NCI-H510A treated with DMSO at 0.1 percent for 48 hours (cell line): Measurements from ENCODE around the gene L3MBTL4.

ENCODE experiments used
- DNase-seq: peaks from one replicate; lab custom pipeline; 2025; lab: John Stamatoyannopoulos, UW

The L3MBTL4 gene

DNA sequence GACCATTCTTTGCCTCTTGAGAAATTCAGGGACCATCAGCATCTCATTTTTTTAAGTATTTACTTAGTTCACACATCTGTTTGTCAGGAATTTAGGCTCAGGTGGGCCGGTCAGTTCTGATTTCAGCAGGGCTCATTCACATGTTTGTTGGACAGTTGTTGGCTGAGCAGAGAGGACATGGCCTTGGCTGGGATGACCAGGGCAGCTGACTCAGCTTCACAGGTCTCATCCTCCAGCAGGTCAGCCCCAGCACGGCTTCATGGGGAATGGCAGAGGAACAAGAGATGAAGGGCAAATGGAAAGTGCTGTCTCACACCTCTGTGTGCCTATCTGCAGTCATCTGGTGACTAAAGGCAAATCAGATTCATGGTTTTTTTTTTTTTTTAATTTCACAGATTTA, 383.3 kb downstream of the L3MBTL4 start:
- DNase-seq = no peak

DNA sequence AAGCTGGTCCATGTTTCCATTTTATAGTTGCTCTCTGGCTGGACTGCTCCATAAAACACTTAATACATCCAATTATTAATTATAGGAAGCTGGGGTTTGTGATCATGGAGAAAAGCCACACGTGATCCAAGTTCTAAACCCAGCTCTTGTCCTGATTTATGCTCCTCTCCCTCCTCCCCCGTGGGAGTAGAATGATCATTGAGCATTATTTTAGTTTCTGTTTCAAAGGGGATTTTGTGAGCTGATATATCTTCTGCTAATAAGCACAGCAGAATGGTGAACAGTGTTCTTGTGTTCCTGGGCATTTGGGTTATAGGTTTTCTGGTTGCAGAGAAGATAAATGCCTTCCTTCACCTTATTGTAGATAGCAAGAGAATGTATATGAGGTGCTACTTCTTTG, 383.7 kb downstream of the L3MBTL4 start:
- DNase-seq = no peak

DNA sequence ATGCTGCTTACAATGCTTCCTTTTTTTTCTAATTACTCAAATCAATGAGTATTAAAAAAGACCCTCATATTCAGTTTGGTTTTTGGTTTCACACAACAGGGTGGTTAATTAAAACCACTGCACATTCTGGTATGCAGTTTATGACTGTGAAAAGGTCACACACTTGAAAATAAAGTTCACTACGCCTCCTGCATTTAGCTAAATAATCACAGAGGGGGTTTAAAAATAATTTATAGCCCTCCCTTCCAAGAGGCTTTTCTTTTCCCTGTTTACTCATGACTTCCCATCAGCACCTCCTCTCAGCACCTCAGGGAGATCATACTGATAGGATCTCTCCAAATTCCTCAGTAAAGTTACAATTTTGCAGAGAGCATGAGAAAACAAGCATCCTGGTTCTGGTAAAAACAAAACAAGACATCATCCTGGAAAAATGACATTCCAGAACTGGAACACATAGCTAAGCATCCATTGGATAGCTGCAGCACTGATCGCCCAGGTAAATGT, 389.9 kb downstream of the L3MBTL4 start:
- no peak for DNase-seq

DNA sequence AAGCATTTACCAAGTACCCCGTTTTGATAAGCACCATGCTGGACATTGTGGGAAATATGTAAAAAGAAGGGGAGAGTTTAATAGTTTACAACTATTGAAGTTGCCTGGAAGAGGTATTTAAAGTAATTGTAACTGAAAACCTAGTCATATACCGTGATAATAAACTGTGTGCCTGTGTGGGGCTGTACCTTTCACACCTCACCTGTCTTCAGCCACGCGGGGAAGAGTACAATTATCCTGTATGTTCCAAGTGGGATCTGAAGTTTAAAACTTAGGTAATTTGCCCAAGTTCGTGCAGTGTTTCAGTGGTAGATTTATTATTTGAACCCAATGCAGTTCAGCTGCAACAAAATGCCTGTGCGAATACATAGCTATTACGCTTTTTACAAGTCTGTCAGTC, 391.2 kb downstream of the L3MBTL4 start:
- DNase-seq = no peak

DNA sequence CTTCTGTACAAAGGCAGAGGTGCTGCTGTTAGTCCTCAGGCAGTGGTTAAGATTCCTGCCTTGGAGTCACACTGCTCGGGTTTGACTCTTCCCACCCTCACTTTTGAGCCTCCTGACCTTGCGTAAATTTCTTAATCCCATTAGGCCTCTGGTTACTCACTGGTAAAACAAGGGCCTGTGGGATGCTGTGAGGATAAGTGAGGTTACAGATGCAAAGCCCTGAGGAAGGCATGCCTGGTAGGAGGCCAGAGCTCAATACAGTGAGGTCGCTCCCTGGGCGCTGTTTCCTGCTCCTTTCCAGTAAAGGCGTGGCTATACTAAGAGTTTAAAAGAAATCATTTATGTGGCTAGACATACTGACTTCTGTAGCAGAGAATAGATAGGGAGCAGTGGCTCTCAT, 391.9 kb downstream of the L3MBTL4 start:
- no peak for DNase-seq

DNA sequence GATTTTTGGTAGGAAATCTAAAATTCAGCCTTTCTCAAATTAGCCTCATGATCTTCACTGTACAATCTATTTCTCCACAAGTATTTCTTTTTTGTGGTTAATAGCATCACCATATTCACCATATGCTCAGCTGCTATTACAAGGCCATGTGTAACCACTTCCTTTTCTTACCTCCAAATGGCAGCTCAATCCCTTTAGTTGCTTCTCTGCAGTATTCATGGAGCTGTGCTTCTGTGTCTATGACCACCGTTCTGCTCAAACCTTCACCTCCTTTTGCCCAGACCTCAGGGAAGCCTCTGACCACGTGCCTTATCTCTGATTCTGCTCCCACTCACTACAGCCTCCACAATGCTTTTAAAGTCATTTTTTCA, 392.7 kb downstream of the L3MBTL4 start:
- DNase-seq = no peak

DNA sequence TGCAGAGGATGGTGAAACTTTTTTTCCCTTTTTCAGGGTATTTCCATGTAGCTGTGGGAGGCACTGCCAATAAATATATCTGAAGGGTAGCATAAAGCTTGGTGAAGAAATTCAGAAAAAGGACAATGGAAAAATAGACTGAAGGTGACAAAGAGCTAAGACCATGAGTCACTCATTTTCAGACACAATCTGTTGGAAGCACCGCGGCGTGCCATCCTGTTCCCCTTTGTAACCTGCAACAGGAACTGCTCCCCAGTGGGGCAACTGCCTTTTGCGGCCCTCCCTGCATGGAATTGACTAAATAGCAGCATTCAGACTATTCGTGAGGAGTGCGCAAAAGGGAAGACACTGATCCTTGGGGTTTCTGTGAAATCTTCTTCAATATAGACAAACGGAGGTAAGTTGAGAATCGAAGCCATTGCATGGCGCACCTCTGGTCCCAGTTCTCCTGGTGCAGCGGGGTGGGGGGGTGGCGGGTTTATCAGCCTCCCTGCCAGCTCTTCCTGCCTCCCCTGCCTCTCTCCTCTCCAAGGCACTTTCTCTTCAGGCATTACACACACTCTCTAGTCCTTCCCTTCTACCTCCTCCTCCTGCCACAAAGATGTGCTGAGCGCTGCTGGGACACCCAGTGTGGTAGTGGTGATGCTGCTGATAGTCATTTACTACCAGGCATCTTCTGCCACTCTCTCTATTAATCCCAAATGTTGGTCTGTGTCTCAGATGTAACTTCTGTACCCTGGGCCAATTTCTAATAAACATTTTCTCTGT, 393.2 kb downstream of the L3MBTL4 start:
- DNase-seq = no peak

DNA sequence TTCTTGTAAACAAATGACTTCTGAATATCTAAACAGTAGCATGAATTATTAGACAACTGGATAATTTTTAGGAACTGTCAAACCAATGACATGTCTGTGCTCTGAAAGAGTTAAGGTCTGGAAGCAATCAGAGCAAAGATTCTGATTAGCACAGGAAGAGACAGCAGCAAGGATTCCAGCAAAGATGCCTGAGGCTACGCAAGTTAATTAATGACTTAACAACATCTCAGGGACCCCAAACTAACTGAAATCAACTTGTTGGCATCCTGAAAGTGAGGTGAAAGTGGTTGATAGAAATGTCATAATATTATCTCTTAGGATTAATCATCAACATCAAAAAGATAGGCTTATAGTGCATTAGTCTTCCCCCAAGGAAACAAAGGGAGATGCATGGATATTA, 396.0 kb downstream of the L3MBTL4 start:
- no peak for DNase-seq

DNA sequence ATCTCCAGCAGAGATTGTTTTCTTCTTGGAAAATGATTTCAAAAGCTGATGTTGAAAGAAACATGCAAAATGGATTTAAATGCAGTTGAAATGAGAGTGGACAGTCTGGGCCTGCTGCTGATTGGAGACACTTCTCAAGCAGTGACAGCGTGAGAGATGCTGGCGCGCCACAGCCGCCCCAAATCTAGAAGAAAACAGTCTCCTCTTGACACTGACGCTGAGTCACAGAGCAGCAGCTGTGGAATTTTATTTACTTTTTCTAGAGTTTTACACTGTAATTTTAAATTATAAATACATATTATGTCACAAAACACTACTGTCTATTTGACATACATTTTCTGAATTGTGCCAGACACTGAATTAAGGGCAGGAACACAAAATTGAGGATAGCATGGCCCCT, 397.5 kb downstream of the L3MBTL4 start:
- no peak for DNase-seq

DNA sequence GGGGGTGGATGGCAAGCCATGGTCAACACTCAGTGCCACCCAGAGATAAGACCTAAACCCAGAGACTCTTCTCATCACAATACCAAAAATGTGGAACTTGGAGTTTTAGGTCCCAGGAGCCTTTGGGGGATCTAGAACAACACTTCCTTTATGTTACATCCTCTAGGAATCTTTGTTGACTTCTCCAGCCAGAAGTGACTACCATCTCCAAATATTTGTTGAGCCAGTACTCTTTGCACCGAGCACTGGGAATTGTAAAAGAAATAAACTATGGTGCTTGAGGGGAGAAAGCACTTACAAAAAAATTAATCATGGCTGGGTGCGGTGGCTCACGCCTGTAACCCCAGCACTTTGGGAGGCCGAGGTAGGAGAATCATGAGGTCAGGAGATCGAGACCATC, 399.3 kb downstream of the L3MBTL4 start:
- no peak for DNase-seq

DNA sequence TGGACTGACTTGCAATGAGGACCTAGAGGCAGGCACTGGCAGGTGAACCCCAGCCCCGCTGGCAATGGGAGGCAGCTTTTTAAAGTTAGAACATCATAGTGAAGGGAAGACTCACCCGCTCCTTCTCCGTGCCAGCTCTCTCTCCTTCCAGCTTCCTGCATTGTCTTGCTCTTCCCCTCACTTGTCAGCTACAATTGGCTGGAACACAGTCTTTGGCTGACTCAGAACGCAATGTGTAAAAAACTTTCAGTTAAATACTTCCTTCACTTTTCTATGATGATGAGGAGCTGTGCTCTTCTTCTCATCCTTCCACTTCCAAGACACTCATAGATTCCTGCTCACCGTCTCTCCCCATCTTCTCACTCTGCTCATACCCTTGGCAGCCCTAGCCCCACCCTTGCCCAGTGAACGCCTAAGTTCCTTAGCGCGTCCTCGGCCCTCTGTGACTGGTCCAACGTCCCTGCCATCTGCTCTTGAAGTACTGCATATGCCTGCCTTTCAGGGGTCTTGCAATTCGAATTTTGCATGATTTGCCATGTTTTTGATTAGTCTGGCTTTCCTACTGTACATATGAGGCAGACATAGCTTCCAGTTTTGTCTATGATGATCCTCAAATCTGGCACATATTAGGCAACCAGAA, 401.4 kb downstream of the L3MBTL4 start:
- DNase-seq = no peak

DNA sequence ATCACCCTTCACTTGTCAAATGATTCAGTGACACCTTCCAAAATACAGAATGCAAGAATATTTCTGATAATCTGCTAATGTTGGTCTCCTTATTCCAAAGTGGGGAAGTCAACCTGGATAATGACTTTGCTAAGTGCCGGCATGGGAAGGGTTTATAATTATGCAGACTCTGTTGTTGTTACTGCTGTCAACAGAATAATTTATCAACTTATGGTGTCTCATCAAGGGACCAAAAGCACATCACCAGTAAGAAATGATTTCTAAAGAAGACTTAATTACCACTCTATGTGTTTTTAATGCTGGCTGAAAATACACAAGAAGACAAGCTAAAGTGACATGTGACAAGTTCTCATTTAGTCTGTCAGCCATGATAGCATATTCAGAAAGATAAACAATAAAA, 403.8 kb downstream of the L3MBTL4 start:
- no peak for DNase-seq

DNA sequence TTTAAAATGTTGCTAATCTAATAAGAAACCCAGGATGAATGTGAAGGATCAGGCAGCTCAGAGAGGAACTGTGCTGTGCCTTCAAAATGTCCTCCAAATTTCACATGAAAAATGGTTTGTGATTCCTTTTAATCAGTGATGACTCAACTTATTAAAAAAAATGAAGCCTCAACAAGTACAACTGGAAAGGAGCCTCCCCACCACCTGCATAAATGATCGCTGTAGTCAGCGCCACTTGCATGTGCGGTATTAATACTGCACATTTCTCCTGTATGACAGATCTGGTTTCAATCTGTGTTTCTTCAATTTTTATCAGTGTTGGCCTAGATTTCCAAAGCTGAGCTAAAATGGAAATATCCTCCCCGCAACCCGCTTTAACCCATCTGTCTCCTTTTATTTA, 404.4 kb downstream of the L3MBTL4 start:
- no peak for DNase-seq

DNA sequence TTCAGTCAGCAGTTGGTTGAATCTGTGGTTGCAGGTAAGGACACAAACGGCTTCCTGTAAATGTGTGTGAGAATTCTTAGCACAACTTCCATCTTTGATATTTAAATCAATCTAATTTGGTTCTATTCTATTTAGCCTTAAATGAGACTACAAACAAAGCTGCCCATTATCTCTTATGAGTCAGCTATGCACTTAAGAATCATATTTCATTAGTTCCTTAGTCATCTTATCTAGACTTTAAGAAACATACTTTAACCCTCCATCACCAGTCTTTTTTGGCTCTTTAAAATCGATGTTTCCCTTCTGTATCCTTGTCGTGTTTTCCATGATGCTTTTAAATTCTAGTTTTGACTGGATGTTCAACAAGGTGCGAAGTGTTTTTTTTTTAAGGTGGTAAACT, 405.0 kb downstream of the L3MBTL4 start:
- DNase-seq = no peak

DNA sequence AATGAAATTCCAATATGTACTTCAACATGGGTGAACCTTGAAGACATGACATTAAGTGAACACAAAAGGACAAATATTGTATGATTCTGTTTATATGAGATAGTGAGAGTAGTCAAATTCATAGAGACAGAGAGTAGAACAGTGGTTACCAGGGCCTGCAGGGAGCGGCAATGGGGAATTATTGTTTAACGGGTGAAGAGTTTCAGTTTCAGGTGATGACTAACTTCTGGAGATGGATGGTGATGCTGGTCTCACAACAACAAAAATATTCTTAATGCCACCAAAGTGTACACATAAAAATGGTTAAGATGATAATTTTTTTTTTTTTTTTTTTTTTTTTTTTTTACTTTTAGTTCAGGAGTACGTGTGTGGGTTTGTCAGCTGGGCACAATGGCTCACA, 410.0 kb downstream of the L3MBTL4 start:
- no peak for DNase-seq

DNA sequence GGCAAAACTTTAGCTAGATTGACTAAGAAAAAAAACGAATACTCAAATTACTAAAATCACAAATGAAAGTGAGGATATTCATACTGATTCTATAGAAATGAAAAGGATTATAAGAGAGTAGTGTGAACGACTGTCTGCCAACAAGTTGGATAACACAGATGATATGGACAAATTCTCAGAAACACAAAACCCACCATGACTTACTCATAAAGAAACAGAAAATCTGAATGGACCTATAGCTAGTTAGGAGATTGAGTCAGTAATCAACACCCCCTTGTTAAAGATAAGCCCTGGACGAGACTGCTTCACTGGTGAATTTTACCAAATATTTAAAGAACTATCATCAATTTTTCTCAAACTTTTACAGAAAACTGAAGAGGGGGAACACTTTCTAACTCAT, 410.6 kb downstream of the L3MBTL4 start:
- DNase-seq = no peak

DNA sequence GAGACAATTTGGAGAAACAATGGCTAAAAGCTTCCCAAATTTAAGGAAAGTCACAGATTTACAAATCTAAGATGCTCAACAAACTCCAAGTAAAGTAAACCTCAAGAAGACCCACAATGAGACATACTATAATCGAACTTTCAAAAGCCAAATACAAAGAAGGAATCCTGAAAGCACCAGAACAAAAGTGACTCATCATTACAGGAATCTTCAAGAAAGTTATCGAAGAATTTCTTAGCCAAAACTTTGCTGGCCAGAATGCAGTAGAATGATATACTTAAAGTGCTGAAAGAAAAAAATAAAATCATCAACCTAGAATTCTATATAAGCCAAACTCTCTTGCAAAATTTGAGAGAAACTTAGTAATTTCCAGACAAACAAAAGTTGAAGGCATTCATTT, 412.8 kb downstream of the L3MBTL4 start:
- DNase-seq = no peak

DNA sequence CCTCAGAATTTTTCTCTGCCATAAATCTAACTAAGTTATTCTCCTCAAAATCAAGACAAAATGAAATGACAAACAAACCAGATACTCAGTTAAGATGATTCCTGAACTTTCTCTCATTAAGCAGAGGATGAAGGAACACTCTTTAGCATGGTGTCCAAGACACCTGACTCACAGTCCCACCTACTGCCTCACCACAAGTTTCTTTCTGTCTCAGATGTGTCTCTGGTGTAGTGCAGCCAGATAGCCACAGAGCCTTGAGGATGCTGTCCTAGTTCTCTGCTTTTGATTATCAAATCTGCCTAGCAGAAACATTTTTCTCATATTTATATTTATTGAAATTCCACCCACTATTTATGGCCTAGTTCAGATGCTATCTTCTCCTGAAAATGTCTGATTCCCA, 415.8 kb downstream of the L3MBTL4 start:
- no peak for DNase-seq

DNA sequence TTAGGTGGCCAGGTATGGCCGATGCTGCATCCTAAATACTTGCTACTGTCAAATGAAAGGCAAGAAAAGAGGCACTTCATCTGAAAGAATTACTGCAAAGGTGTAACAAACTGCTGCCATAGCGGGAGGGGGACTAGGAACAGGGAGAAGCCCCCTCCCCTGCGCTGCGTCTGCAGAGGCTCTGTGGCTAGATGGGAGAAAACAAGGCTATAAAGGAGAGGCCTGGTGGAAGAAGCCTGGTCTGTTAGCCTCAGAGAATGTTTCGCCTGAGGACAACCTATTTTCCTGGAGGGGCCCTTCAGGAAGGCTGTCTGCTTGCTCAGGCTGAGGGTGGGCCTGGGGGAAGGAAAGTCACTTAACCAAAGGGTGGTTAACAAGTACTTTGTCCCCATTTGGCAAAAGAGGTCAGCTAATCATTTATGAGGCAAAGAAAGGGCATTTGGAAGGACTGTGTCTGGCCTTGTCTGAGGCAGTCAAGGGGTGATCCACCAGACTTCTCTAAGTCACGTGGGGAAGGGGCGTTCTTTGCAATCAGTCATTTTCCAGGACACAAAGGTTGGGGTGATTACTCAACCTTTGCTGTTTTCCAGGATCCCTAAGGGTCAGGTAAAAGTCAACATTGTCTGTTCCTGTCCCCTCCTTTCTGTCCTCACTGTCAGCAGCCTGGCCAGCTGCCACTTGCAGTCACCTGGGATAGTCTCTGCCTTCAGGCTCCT, 416.4 kb downstream of the L3MBTL4 start:
- no peak for DNase-seq

DNA sequence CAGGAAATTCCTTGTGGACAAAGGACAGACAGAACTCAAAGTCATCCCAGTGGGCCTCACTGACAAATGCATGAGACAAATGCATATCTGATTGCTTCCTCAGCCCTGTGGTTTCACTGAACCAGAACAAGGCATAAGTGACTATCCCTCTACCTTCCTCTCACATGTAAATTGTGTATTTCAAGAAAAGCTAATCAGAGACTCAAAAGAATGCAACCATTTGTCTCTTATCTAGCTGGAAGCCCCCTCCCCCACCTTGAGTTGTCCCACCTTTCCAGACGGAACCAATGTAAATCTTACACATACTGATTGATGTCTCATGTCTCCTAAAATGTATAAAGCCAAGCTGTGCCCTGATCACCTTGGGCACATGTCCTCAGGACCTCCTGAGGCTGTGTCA, 417.4 kb downstream of the L3MBTL4 start:
- DNase-seq = no peak

DNA sequence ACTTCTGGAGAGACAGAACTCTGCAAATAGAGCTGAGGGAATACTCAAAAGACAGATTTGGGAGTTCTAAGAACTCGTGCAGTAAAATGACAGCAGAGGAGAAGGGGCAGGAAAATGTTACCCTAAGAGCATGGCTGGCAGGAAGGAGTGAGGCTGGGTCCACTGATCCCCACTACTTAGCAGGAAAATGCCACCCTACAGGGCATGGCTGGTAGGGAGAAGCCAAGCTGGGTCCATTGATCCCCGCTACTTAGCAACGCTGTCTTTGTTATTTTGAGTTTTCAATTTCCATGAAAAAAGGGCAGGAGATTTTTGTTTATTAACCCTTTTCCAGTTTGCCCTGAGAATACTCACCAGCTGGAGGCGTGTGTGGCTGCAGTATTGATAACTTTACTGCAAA, 419.1 kb downstream of the L3MBTL4 start:
- no peak for DNase-seq

DNA sequence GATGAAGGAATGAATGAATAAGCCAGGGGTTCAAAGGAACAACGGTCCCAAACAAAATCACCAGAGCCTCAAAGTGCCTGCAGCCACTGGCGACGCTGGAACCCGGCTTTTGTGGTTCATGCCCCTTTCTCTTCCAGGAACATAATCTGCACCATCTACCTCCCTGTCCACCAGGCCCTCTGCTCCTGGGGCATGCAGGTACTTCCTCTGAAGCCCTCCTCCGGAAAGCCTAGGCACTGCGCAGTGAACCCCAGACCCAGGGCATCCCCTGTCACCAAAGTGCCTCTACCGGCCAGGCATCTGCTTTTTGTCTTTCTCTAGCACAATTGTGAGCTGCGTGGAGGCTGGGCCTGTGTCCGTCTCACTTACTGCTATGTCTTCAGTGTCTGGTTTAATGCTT, 420.8 kb downstream of the L3MBTL4 start:
- no peak for DNase-seq

DNA sequence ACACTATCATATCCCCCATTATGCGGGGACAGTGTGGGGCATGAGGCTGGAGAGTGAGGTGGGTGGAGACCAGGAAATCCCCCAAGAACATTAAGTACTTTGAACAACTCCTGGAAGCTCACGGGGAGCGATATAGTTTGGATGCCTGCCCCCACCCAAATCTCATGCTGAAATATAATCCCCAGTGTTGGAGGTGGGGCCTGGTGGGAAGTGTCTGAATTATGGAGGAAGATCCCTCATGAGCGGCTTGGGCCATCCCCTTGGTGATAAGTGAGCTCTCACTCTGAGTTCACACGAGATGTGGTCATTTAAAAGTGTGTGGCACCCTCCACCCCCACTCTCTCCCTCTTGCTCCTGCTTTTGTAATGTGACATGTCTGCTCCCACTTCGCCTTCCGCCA, 422.3 kb downstream of the L3MBTL4 start:
- DNase-seq = no peak
